Measurements from ENCODE around the gene HSPB1. TPM values are rescaled to one million over a fixed set of nuclear protein-coding genes. Genes with fewer than 3 reads are reported as not detected.

HSPB1 gene
- total and polyA plus RNA-seq, 2 of the 13 experiments (the other 11 are each of a cell fraction or from before 2014, with no cell fraction given) = 21.0 to 38.6 TPM

GRCh38 chr7:76343931-76344321, 41.5 kb downstream of the HSPB1 start (continued):
- no peak for TF ChIP-seq SRF (IDR thresholded peaks at IDR 0.05; ENCODE audit: low read depth, low read length)
- TF ChIP-seq SETDB1 (CRISPR knock-in tag; IDR thresholded peaks at IDR 0.05; ENCODE audit: borderline replicate concordance) = no peak
- 0 out of 2 replicates have a peak, but pooled peaks have one; percentile 22 for TF ChIP-seq MAX (IDR thresholded peaks at IDR 0.05)
- TF ChIP-seq PAXIP1 (CRISPR knock-in tag; conservative IDR thresholded peaks at IDR 0.05) = peak; percentile 75
- TF ChIP-seq NCOR1 (IDR thresholded peaks at IDR 0.05; ENCODE audit: borderline replicate concordance, low read length) = peak; percentile 85; the same call in 1 of the 2 replicates
- TF ChIP-seq SOX13 (IDR thresholded peaks at IDR 0.05) = no peak
- TF ChIP-seq SOX13 (CRISPR knock-in tag; conservative IDR thresholded peaks at IDR 0.05 in 1 of 2, IDR thresholded peaks at IDR 0.05 in 1 of 2) = peak in 1 of 2 experiments; percentile 38; a peak in 1 of 4 replicates
- TF ChIP-seq HMGXB4 (CRISPR knock-in tag; IDR thresholded peaks at IDR 0.05; ENCODE audit: borderline replicate concordance in 1 of 2, low read depth in 1 of 2) = no peak
- TF ChIP-seq ZBTB1 (CRISPR knock-in tag; IDR thresholded peaks at IDR 0.05; ENCODE audit: borderline replicate concordance) = no peak
- no peak for TF ChIP-seq ATRX (CRISPR knock-in tag; IDR thresholded peaks at IDR 0.05; ENCODE audit: borderline replicate concordance)
- peak; percentile 32; the same call in 1 of the 2 replicates for TF ChIP-seq ZBTB4 (CRISPR knock-in tag; IDR thresholded peaks at IDR 0.05; ENCODE audit: borderline replicate concordance)
- TF ChIP-seq NKX3-1 (CRISPR knock-in tag; IDR thresholded peaks at IDR 0.05) = no peak
- TF ChIP-seq ZNF710 (CRISPR knock-in tag; IDR thresholded peaks at IDR 0.05; ENCODE audit: borderline replicate concordance) = no peak
- 0 out of 2 replicates have a peak, but pooled peaks have one; percentile 15 for TF ChIP-seq THRA (CRISPR knock-in tag; IDR thresholded peaks at IDR 0.05; ENCODE audit: borderline replicate concordance)
- TF ChIP-seq FOSL2 (CRISPR knock-in tag; IDR thresholded peaks at IDR 0.05) = no peak
- no peak for TF ChIP-seq ZNF549 (CRISPR knock-in tag; IDR thresholded peaks at IDR 0.05)
- TF ChIP-seq HDAC1 (CRISPR knock-in tag; IDR thresholded peaks at IDR 0.05) = peak; percentile 66

All from HepG2 (cell line).